Mammary microvascular endothelial cell (primary cell): ENCODE measurements around the gene IFNA7. TPM values are rescaled to one million over a fixed set of nuclear protein-coding genes. Genes with fewer than 3 reads are reported as not detected.

Experiments used
- total RNA-seq: library from RNA; depleted of rRNA; stranded (reverse); fragments of >200 nt; gene quantifications from 2 replicates; pipeline ENCODE4 v1.2.3, GENCODE V29; 2015

IFNA7 gene
- not detected in 2 replicates for total RNA-seq

DNA sequence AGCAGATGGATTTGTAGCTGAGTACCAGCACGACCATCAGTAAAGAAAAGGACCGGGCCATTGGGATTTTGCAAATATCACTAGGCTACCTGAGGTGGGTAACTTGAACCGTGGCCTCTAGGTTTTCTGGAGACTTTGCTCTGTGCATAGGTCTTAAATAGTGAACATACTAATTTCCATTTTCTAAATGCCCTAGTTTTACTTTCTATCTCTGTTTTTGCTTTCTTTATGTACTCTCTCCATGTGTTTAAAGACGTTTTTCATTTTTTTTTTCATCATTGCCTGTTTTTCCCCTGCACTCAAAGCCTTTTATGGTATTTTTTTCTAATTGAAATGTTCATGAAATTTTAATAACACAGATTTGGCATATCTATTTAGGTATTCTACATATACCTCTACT is at the start of gene IFNA7:
Gene IFNA7, minus strand, starts transcription at position 101 of the 400 bp plus-strand sequence. Its CDS starts 40 bp downstream, at position 61.

DNA sequence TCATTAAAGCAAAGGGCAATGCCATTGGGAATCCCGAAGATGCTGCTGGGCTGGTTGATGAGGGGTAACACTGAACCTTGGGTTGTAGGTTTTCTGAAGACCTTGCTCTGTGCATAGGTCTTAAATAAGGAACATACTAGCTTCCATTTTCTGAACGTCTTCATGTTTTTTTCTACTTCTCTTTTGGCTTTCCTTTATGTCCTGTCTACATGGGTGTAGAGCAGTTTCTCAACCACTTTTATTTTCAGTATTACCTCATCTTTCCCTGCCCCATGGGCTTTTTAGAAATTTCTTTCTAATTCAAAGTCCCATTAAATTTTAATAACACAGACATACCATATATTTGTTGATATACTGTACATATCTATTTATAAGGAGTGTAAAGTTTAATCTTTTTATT is 37.9 kb upstream of the IFNA7 start, which contains the start of gene IFNA14:
Gene IFNA14, minus strand, starts transcription at position 95 of the 400 bp plus-strand sequence. Its CDS starts 70 bp downstream, at position 25.

GRCh38 chr9:21228122-21228521 is 26.1 kb upstream of the IFNA7 start, which contains the start of gene IFNA17:
IFNA17 (minus strand) TSS chr9:21228222; CDS start chr9:21228173, 49 bp downstream.

DNA sequence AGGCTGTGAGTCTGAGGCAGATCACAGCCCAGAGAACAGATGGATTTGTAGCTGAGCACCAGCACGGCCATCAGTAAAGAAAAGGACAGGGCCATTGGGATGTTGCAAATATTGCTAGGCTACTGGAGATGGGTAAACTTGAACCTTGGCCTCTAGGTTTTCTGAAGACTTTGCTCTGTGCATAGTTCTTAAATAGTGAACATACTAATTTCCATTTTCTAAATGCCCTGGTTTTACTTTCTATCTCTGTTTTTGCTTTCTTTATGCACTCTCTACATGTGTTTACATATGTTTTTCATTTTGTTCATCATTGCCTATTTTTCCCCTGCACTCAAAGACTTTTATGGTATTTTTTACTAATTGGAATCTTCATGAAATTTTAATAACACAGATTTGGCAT is 15.2 kb upstream of the IFNA7 start, which contains the start of gene IFNA16:
Gene IFNA16, minus strand, starts transcription at position 101 of the 400 bp plus-strand sequence. Its CDS starts 6 bp downstream, at position 95.

GRCh38 chr9:21207043-21207442 is 5.0 kb upstream of the IFNA7 start, which contains the start of gene IFNA10:
IFNA10 (minus strand) TSS chr9:21207143; CDS start chr9:21207097, 46 bp downstream.

GRCh38 chr9:21187487-21187886 is 14.5 kb downstream of the IFNA7 start, which contains the start of gene IFNA4:
IFNA4 (minus strand) TSS chr9:21187587; CDS start chr9:21187531, 56 bp downstream.

GRCh38 chr9:21166560-21166959 is 35.4 kb downstream of the IFNA7 start, which contains the start of gene IFNA21:
IFNA21 (minus strand) TSS chr9:21166660; CDS start chr9:21166612, 48 bp downstream.

Other genes starting within 250 kb of the IFNA7 start
- gene HACD4, start 170.6 kb downstream of the IFNA7 start, total RNA-seq = 6.1 and 6.3 TPM in 2 replicates
- 0.13 TPM in 1 of 2 replicates, not detected in the other for gene IFNB1, start 124.3 kb downstream of the IFNA7 start, total RNA-seq
- gene IFNW1, start 60.4 kb downstream of the IFNA7 start, total RNA-seq = not detected in 2 replicates
- not detected in 2 replicates for gene IFNA21, start 35.5 kb downstream of the IFNA7 start, total RNA-seq
- gene IFNA4, start 14.6 kb downstream of the IFNA7 start, total RNA-seq = not detected in 2 replicates
- not detected in 2 replicates for gene IFNA10, start 4.9 kb upstream of the IFNA7 start, total RNA-seq
- not detected in 2 replicates for gene IFNA16, start 15.1 kb upstream of the IFNA7 start, total RNA-seq
- gene IFNA17, start 26.0 kb upstream of the IFNA7 start, total RNA-seq = not detected in 2 replicates
- not detected in 2 replicates for gene IFNA14, start 37.8 kb upstream of the IFNA7 start, total RNA-seq
- not detected in 2 replicates for gene IFNA5, start 103.1 kb upstream of the IFNA7 start, total RNA-seq
- 25.3 and 26.6 TPM in 2 replicates for gene KLHL9, start 133.2 kb upstream of the IFNA7 start, total RNA-seq
- not detected in 2 replicates for gene IFNA6, start 148.7 kb upstream of the IFNA7 start, total RNA-seq
- gene IFNA13, start 165.9 kb upstream of the IFNA7 start, total RNA-seq = not detected in 2 replicates
- gene IFNA2, start 183.2 kb upstream of the IFNA7 start, total RNA-seq = not detected in 2 replicates
- gene IFNA8, start 206.9 kb upstream of the IFNA7 start, total RNA-seq = not detected in 2 replicates
- gene IFNA1, start 238.2 kb upstream of the IFNA7 start, total RNA-seq = not detected in 2 replicates